Left lobe of liver (tissue), 2 donors: Measurements from ENCODE around the gene RETN. TPM values are rescaled to one million over a fixed set of nuclear protein-coding genes. Genes with fewer than 3 reads are reported as not detected.

Experiments used
- ATAC-seq: fragments of 200-7000 bp; cut with Tn5 transposase; one replicate; pipeline ENCODE4 v1.9.1; 2020; ENCODE audit warnings: mild to moderate bottlenecking, moderate library complexity
- DNase-seq: peaks from one replicate; pipeline ENCODE4 v3.0.0-alpha.2; 2020; ENCODE audit warnings: low spot score
- total RNA-seq: library from RNA; stranded (reverse); gene quantifications from one replicate; pipeline ENCODE4 v1.2.1, GENCODE V29; 2021
- donor health status: DM: no; HTN: no; CAD: no; lungs with moderate emphysema.
- donor health status: DM: no; HTN: yes; CAD: no.

The RETN gene
- total RNA-seq: not detected

GRCh38 chr19:7668842-7669241 is at the start of gene RETN:
TSS of gene RETN (plus strand) at chr19:7669049. CDS start at chr19:7669327, 278 bp downstream.
- no peak for DNase-seq
- no peak for ATAC-seq

- ATAC-seq: peak; percentile 31
- DNase-seq: peak; percentile 73
Observed at GRCh38 chr19:7619671-7620441, 49.0 kb upstream of the RETN start.

GRCh38 chr19:7620442-7621412 is 48.1 kb upstream of the RETN start:
- DNase-seq (no peak), ATAC-seq (no peak)

GRCh38 chr19:7622933-7623685 is 45.7 kb upstream of the RETN start:
- ATAC-seq (no peak), DNase-seq (no peak)

GRCh38 chr19:7623725-7624603 is 44.9 kb upstream of the RETN start:
- ATAC-seq (no peak), DNase-seq (no peak)

GRCh38 chr19:7624810-7625209 is 44.0 kb upstream of the RETN start:
- DNase-seq: no peak

GRCh38 chr19:7625763-7626372 is 43.0 kb upstream of the RETN start:
- ATAC-seq: no peak
- no peak for DNase-seq

More at GRCh38 chr19:7624810-7625209, 44.0 kb upstream of the RETN start:
- no peak for ATAC-seq

GRCh38 chr19:7627166-7627565 is 41.7 kb upstream of the RETN start:
- DNase-seq: no peak
- ATAC-seq: no peak

GRCh38 chr19:7628589-7629311 is 40.1 kb upstream of the RETN start:
- DNase-seq: no peak

GRCh38 chr19:7629347-7630054 is 39.3 kb upstream of the RETN start, which contains the start of the genes PET100 and XAB2:
TSS of gene PET100 (plus strand) at chr19:7629793. CDS start at chr19:7629834, 41 bp downstream.
TSS of gene XAB2 (minus strand) at chr19:7629545. CDS start at chr19:7629527, 18 bp downstream.
- peak; percentile 97 for DNase-seq
- ATAC-seq: peak; percentile 95

More at GRCh38 chr19:7628589-7629311, 40.1 kb upstream of the RETN start:
- no peak for ATAC-seq

- DNase-seq (no peak), ATAC-seq (no peak)
Observed at GRCh38 chr19:7631577-7631976, 37.3 kb upstream of the RETN start.

- ATAC-seq: no peak
- DNase-seq: no peak
Observed at GRCh38 chr19:7632340-7633203, 36.3 kb upstream of the RETN start.

GRCh38 chr19:7633698-7634097 is 35.2 kb upstream of the RETN start, which contains the start of gene PCP2:
TSS of gene PCP2 (minus strand) at chr19:7633719. CDS start at chr19:7633457, 262 bp downstream.
- no peak for DNase-seq
- no peak for ATAC-seq

- no peak for ATAC-seq
- DNase-seq: no peak
Observed at GRCh38 chr19:7635670-7636069, 33.2 kb upstream of the RETN start.

GRCh38 chr19:7636317-7636690 is 32.5 kb upstream of the RETN start:
- ATAC-seq: no peak

GRCh38 chr19:7636691-7637373 is 32.0 kb upstream of the RETN start, which contains the start of gene STXBP2:
TSS of gene STXBP2 (plus strand) at chr19:7637110. CDS start at chr19:7637150, 40 bp downstream.
- DNase-seq (peak; percentile 88), ATAC-seq (peak; percentile 97)

More at GRCh38 chr19:7636317-7636690, 32.5 kb upstream of the RETN start:
- DNase-seq: no peak
